ENCODE measurements around the gene VTA1.

DNA sequence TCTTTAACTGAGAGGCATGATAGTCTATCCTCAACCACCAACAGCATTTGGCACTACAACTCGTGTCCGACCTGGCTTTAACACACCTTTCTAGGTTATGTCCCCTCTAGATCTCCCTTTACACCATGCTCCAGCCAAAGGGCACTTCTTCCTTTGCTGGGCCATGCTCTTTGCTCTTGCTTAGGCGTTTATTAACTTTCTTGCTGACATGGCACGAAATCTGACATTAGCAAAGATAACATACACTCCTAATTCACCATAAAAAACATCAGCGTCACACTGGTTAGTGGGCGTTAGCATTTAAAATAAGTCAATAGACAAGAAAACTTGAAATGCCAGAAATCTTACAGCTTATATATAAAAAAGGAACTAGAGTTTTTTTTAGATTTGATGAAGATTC is 107.5 kb downstream of the VTA1 start:
- TF ChIP-seq, protein P1, sequence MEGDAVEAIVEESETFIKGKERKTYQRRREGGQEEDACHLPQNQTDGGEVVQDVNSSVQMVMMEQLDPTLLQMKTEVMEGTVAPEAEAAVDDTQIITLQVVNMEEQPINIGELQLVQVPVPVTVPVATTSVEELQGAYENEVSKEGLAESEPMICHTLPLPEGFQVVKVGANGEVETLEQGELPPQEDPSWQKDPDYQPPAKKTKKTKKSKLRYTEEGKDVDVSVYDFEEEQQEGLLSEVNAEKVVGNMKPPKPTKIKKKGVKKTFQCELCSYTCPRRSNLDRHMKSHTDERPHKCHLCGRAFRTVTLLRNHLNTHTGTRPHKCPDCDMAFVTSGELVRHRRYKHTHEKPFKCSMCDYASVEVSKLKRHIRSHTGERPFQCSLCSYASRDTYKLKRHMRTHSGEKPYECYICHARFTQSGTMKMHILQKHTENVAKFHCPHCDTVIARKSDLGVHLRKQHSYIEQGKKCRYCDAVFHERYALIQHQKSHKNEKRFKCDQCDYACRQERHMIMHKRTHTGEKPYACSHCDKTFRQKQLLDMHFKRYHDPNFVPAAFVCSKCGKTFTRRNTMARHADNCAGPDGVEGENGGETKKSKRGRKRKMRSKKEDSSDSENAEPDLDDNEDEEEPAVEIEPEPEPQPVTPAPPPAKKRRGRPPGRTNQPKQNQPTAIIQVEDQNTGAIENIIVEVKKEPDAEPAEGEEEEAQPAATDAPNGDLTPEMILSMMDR (optimal IDR thresholded peaks at IDR 0.05 in 1 of 3, IDR thresholded peaks at IDR 0.05 in 1 of 3, conservative IDR thresholded peaks at IDR 0.05 in 1 of 3; ENCODE audit: extremely low read depth in 1 of 3, insufficient read depth in 2 of 3, low read length in 3 of 3): no peak
- no peak for TF ChIP-seq EZH2 (IDR thresholded peaks at IDR 0.05; ENCODE audit: low read length)
